Tibial nerve (tissue), 3 donors: ENCODE results near the gene UBE2R2.
A peak's percentile ranks its signal among the peaks of the same experiment; 100 is the strongest.

Experiments used
- EP300 ChIP-seq, 2 donors: sonication (generic); formaldehyde crosslinking; IDR thresholded peaks; one replicate each; pipeline ENCODE4 v1.6.1; 2017; ENCODE audit warnings: antibody characterized with exemption in 2 of 2, mild to moderate bottlenecking in 1 of 2
- POLR2A ChIP-seq, 2 donors: fragments of 450-650 bp; IDR thresholded peaks; one replicate each; pipeline ENCODE4 v1.6.1; 2017; ENCODE audit warnings: antibody characterized with exemption in 2 of 2, mild to moderate bottlenecking in 2 of 2, moderate library complexity in 2 of 2

GRCh38 chr9:33817327-33818166, 587 bp downstream of the UBE2R2 start:
- no peak for TF ChIP-seq EP300 (IDR thresholded peaks at IDR 0.05)
- TF ChIP-seq POLR2A (IDR thresholded peaks at IDR 0.05): peak in 1 of 2 donors; percentile 22
